Adrenal gland (tissue), 12 donors: ENCODE measurements around the gene STK39. TPM values are rescaled to one million over a fixed set of nuclear protein-coding genes. Genes with fewer than 3 reads are reported as not detected.

ENCODE experiments used
- DNase-seq, 7 donors: peaks; one replicate each; pipeline ENCODE4 v3.0.0-alpha.2; 2019 to 2020
- H3K27ac ChIP-seq, 5 donors: fragments of 200-600 bp; sonication (generic) in 4 of 5; 1 replicate in 3 of 5; 2 replicates in 2 of 5; pipeline versions ENCODE4 v1.5.1 to v1.8.0; 2016 to 2020; ENCODE audit warnings: mild to moderate bottlenecking in 1 of 5
- H3K27me3 ChIP-seq: fragments of 200-600 bp; 2 replicates; pipeline ENCODE4 v1.8.0; 2021
- H3K36me3 ChIP-seq, 2 donors: fragments of 200-600 bp; replicated peaks in 1 of 2; 1 replicate in 1 of 2; 2 replicates in 1 of 2; pipeline versions ENCODE4 v1.5.1 to v1.8.0; 2018 to 2022
- H3K4me1 ChIP-seq, 2 donors: fragments of 200-600 bp; replicated peaks in 1 of 2; 1 replicate in 1 of 2; 2 replicates in 1 of 2; pipeline versions ENCODE4 v1.5.1 to v1.8.0; 2018 to 2021
- H3K4me3 ChIP-seq, 4 donors: fragments of 200-600 bp; sonication (generic) in 3 of 4; one replicate each; pipeline ENCODE4 v1.5.1; 2016 to 2018
- H3K9me3 ChIP-seq, 3 donors: fragments of 200-600 bp; sonication (generic) in 1 of 3; replicated peaks in 1 of 3; 1 replicate in 2 of 3; 2 replicates in 1 of 3; pipeline versions ENCODE4 v1.5.1 to v1.8.0; 2016 to 2021
- POLR2A ChIP-seq, 2 donors: fragments of 450-650 bp; IDR thresholded peaks; one replicate each; pipeline ENCODE4 v1.6.1; 2017; ENCODE audit warnings: antibody characterized with exemption in 2 of 2, mild to moderate bottlenecking in 2 of 2, moderate library complexity in 1 of 2
- WGBS, 4 donors: extraction: QIAGEN DNeasy Blood & Tissue Kit in 2 of 4; methylation state at CpG; one replicate each; pipeline versions ENCODE4 v1.1.5 to v1.1.7; 2013 to 2017; 5-methylcytosine and 5-hydroxymethylcytosine counted together
- intact Hi-C, 2 donors: fragments of 100-400 bp; cut with DNase I; formaldehyde crosslinking; loops; one replicate each; pipeline versions ENCODE4 v1.14.1 to v1.15.0; 2022 to 2023
- polyA plus RNA-seq, 3 donors: library from polyadenylated mRNA; stranded (reverse); fragments of 200-250 nt in 2 of 3; fragments of 350-450 nt in 1 of 3; fragmentation: Illumina TruSeq in 1 of 3; extraction: RNeasy Lipid Tissue Mini Kit (QIAGEN cat#74804) in 1 of 3; gene quantifications; one replicate each; pipeline ENCODE4 v1.2.3, GENCODE V29; 2013 to 2014
- total RNA-seq, 9 donors: library from RNA; depleted of rRNA in 4 of 9; stranded (reverse); fragments of >200 nt in 4 of 9; fragments of 120-200 nt in 1 of 9; fragmentation: NEBNext Ultra II Directional in 1 of 9; extraction: Animal tissue kit (Norgen Biotek cat#: 25700) in 1 of 9; gene quantifications; one replicate each; pipeline versions ENCODE4 v1.1.0 to v1.2.4, GENCODE V29; 2013 to 2023
- TF ChIP-seq, protein P1 (sequence below), 6 experiments: fragments of 450-650 bp in 4 of 6; fragments of 200-600 bp in 2 of 6; sonication (generic) in 1 of 6; IDR thresholded peaks; 1 replicate in 5 of 6; 2 replicates in 1 of 6; pipeline versions ENCODE4 v1.5.1 to v1.8.0; 2016 to 2021; ENCODE audit warnings: antibody characterized with exemption in 6 of 6, mild to moderate bottlenecking in 2 of 6, moderate library complexity in 1 of 6
- donor health status: healthy with polysubstance abuse.
- donor health status: Bipolar disorder and iron deficiency.
- donor health status: DM: yes; HTN: yes; CAD: no.
- donor health status: DM: no; HTN: no; CAD: no.
- donor health status: DM: no; HTN: no; CAD: no.
- donor health status: DM: yes; HTN: yes; CAD: no.

The STK39 gene
- total and polyA plus RNA-seq, 12 donors = 2.4 to 11.1 (median 5.8) TPM

DNA sequence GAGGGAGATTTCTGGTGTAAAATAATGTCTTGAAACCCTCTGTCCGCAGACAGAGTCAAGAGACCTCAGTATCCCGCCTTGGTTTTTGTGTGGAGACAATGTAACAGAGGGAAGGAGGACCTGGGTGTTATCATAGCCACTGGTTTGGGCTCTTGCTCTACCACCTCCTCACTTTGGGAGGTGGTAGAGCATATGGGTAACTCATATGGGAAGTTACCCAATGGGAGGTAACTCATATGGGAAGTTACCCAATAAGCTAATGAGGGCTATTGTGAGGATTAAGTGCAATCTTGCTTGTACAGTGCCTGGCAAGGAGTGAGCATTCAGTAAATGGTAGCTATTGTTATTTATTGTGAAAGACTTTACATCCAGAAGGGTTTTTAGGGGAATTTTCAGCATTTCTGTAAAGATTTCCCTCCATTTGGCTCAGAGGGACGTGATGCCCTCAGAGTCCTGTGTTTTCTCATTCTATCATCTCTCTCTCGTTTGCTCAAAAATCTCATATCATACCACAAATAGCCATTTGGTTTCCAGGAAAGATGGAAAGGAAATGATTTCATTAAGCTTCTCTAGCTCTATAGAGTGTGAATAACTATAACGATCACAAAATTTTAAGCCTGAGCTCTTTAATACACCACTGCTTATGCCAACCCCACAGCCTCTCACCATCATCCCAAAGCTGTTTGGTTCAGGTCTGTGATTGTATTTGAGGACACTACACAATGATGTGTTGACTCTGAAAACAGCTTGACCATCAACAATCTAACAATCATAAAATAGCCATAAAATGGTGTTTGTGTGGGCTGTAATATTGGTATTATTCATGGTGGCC is 307.7 kb downstream of the STK39 start:
- Histone ChIP-seq H3K27ac (no peak overlapping the region), H3K9me3 (no peaks in the 10 kb centered on the region), H3K27me3 (no peaks in the 10 kb centered on the region), H3K36me3 (no peaks in the 10 kb centered on the region), H3K4me1 (no peaks in the 10 kb centered on the region), H3K4me3 (no peak overlapping the region)
- intact Hi-C loops = no loop called here
- TF ChIP-seq, protein P1, sequence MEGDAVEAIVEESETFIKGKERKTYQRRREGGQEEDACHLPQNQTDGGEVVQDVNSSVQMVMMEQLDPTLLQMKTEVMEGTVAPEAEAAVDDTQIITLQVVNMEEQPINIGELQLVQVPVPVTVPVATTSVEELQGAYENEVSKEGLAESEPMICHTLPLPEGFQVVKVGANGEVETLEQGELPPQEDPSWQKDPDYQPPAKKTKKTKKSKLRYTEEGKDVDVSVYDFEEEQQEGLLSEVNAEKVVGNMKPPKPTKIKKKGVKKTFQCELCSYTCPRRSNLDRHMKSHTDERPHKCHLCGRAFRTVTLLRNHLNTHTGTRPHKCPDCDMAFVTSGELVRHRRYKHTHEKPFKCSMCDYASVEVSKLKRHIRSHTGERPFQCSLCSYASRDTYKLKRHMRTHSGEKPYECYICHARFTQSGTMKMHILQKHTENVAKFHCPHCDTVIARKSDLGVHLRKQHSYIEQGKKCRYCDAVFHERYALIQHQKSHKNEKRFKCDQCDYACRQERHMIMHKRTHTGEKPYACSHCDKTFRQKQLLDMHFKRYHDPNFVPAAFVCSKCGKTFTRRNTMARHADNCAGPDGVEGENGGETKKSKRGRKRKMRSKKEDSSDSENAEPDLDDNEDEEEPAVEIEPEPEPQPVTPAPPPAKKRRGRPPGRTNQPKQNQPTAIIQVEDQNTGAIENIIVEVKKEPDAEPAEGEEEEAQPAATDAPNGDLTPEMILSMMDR (IDR thresholded peaks at IDR 0.05) = no peak
- no peak for TF ChIP-seq POLR2A (IDR thresholded peaks at IDR 0.05)
- no peak for DNase-seq
- 77 to 81% (median 79%) methylated on average over 5 of the region's 5 CpGs for WGBS, 4 donors

DNA sequence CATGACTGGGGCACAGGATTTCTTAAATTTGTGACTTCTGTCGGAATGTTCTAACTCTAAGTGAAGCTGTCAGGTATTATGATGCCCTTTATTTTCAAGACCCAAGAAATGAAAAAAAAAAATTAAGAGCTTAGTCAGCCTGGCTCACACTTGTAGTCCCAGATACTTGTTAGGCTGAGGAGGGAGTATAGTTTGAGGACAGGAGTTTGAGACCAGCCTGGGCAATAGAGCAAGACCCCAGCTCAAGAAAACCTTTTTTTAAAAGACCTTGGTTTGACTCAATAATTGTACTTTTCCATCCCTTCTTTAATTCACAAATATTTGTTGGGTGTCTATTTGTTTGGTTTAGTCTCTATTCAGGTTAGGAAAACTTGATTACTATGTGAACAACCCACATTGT is 310.0 kb downstream of the STK39 start:
- Histone ChIP-seq H3K27me3 (no peaks in the 10 kb centered on the region), H3K4me1 (no peaks in the 10 kb centered on the region), H3K27ac (no peak overlapping the region), H3K9me3 (no peaks in the 10 kb centered on the region), H3K36me3 (no peaks in the 10 kb centered on the region), H3K4me3 (no peak overlapping the region)
- intact Hi-C loops = no loop called here
- TF ChIP-seq POLR2A (IDR thresholded peaks at IDR 0.05) = no peak
- TF ChIP-seq, protein P1 (IDR thresholded peaks at IDR 0.05) = no peak
- 90 to 100% (median 95%) methylated on average over 1 of the region's 1 CpG for WGBS, 4 donors
- no peak for DNase-seq

DNA sequence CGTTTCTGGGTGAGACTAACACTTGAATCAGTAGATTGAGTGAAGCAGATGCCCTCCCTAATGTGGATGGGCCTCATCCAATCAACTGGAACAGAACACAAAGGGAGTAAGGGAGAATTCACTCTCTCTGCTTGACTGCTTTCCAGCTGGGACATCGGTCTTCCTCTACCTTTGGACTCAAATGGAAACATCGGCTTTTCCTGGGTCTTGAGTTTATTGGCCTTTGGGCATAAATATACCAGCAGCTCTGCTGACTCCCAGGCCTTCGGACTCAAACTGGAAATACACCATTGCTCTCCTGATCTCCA is 311.6 kb downstream of the STK39 start:
- no peaks in the 10 kb centered on the region for H3K27me3 ChIP-seq
- WGBS, 4 donors = 69 to 86% (median 79%) methylated on average over 4 of the region's 4 CpGs
- H3K36me3 ChIP-seq = no peaks in the 10 kb centered on the region
- no peak for DNase-seq
- intact Hi-C loops = no loop called here
- H3K4me3 ChIP-seq = no peak overlapping the region
- TF ChIP-seq, protein P1 (IDR thresholded peaks at IDR 0.05) = no peak
- TF ChIP-seq POLR2A (IDR thresholded peaks at IDR 0.05) = no peak
- H3K9me3 ChIP-seq = no peaks in the 10 kb centered on the region
- no peak overlapping the region for H3K27ac ChIP-seq
- H3K4me1 ChIP-seq = no peaks in the 10 kb centered on the region

DNA sequence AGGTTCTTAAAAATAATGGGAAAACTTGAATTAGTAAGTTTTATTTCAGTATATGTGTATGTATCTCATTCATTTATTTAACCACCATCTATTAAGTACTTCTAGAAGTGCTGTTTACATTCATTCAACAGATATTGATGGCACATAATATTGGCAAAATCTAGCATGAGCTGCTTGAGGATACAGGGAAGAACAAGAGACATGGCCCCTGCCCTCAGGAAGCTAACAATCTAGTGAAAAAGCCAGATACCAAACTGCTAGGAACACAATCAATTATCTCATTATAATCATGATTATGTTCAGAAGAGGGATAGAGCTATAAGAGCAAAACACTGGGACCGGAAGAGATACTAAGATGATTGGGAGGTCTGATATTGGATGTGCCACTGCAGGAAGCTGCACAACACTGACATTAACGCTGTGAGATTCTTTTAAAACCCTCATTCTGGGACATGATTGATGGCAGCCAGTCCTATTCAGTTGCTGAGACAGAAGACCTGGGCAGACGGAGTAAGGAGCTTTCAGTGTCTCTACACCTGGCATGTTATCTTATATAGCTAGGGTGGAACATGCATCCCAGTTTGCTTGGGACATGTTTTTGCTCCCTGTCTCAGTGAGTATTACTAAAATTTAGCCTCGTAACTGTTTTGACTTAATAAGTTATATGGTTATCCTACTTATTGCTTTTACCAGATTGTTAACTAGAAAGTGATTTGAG is 314.1 kb downstream of the STK39 start:
- no peak overlapping the region for H3K4me3 ChIP-seq
- DNase-seq = no peak
- H3K36me3 ChIP-seq = no peaks in the 10 kb centered on the region
- intact Hi-C loops = no loop called here
- TF ChIP-seq, protein P1 (IDR thresholded peaks at IDR 0.05) = no peak
- no peak for TF ChIP-seq POLR2A (IDR thresholded peaks at IDR 0.05)
- H3K27me3 ChIP-seq = no peaks in the 10 kb centered on the region
- H3K4me1 ChIP-seq = no peaks in the 10 kb centered on the region
- H3K27ac ChIP-seq = no peak overlapping the region
- H3K9me3 ChIP-seq = no peaks in the 10 kb centered on the region
- 83 to 90% (median 86%) methylated on average over 4 of the region's 4 CpGs for WGBS, 4 donors
